ENCODE results near the gene SEC22C. TPM values are rescaled to one million over a fixed set of nuclear protein-coding genes. Genes with fewer than 3 reads are reported as not detected.

Gene SEC22C
- total and polyA plus RNA-seq, 2 of the 13 experiments (the other 11 are each of a cell fraction or from before 2014, with no cell fraction given): 20.0 to 40.0 TPM

DNA sequence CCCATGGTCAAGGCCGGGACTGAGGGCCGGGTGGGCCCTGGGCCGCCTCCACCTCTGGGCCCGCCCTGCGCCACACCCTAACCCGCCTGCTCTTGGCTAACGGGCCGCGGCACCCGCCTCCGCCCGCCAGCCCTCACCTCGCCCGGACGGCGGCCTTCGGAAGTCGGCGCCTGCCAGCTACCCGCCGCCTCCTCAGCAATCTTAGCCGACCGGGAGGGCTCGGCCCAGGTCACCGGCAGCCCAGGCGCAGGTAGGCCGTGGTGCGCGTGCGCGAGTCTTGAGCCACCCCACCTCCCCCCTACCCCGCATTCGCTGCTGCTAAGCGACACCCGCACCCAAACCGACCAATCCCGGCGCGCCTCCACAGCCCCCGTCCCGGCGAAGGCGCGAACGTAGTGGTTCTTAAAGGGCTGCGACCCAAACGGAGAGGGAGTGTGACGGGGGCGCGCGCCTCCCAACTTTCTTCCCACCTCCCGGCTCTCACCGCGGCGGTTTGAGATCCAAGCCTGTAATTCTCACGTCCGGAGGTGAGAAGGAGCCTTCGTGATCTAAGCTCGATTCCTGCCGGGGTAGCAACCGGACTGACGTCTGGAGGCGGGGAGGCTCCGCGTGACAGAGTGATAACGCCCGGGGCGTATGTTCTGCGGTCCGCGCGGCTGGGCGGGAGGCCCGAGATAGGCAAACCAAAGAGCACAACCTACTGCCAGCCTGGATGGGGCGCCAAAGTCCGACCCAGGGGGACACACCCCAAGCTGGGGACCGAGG lies at the start of gene SEC22C (continued):
- TF ChIP-seq, protein P1, sequence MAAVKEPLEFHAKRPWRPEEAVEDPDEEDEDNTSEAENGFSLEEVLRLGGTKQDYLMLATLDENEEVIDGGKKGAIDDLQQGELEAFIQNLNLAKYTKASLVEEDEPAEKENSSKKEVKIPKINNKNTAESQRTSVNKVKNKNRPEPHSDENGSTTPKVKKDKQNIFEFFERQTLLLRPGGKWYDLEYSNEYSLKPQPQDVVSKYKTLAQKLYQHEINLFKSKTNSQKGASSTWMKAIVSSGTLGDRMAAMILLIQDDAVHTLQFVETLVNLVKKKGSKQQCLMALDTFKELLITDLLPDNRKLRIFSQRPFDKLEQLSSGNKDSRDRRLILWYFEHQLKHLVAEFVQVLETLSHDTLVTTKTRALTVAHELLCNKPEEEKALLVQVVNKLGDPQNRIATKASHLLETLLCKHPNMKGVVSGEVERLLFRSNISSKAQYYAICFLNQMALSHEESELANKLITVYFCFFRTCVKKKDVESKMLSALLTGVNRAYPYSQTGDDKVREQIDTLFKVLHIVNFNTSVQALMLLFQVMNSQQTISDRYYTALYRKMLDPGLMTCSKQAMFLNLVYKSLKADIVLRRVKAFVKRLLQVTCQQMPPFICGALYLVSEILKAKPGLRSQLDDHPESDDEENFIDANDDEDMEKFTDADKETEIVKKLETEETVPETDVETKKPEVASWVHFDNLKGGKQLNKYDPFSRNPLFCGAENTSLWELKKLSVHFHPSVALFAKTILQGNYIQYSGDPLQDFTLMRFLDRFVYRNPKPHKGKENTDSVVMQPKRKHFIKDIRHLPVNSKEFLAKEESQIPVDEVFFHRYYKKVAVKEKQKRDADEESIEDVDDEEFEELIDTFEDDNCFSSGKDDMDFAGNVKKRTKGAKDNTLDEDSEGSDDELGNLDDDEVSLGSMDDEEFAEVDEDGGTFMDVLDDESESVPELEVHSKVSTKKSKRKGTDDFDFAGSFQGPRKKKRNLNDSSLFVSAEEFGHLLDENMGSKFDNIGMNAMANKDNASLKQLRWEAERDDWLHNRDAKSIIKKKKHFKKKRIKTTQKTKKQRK (IDR thresholded peaks at IDR 0.05; ENCODE audit: low read length): no peak
- TF ChIP-seq, protein P2, sequence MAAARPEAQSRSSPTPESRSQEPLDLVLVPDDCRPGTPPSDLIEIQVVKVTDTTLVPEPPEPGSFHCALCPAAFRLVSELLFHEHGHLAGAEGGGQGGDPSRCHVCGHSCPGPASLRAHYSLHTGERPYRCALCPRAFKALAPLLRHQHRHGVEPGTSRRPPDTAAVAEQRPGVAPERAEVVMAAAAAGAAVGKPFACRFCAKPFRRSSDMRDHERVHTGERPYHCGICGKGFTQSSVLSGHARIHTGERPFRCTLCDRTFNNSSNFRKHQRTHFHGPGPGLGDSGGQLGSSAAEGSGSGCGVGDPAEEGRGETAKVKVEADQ (CRISPR knock-in tag; IDR thresholded peaks at IDR 0.05; ENCODE audit: borderline replicate concordance): peak; percentile 79; the same call in 1 of the 2 replicates
- TF ChIP-seq NBN (conservative IDR thresholded peaks at IDR 0.05) (no peak), ZSCAN9 (CRISPR knock-in tag; IDR thresholded peaks at IDR 0.05; ENCODE audit: borderline replicate concordance) (0 out of 2 replicates have a peak, but pooled peaks have one; percentile 67), ZMYM4 (CRISPR knock-in tag; IDR thresholded peaks at IDR 0.05) (peak; percentile 74; the same call in 1 of the 2 replicates), SIN3B (IDR thresholded peaks at IDR 0.05; ENCODE audit: low read length) (no peak; the same call in 1 of the 2 replicates), KDM4B (CRISPR knock-in tag; IDR thresholded peaks at IDR 0.05) (no peak; the same call in 1 of the 2 replicates), ZNF781 (CRISPR knock-in tag; IDR thresholded peaks at IDR 0.05; ENCODE audit: borderline replicate concordance, not compliant biosample characterization) (no peak), SRY (CRISPR knock-in tag; IDR thresholded peaks at IDR 0.05) (peak; percentile 54; the same call in 1 of the 2 replicates), PHF5A (CRISPR knock-in tag; IDR thresholded peaks at IDR 0.05; ENCODE audit: low read depth, unreplicated experiment) (no peak), TBX3 (IDR thresholded peaks at IDR 0.05; ENCODE audit: borderline replicate concordance) (peak; percentile 85; the same call in 1 of the 2 replicates), ZFP90 (CRISPR knock-in tag; IDR thresholded peaks at IDR 0.05; ENCODE audit: borderline replicate concordance) (no peak; the same call in 1 of the 2 replicates), TOE1 (CRISPR knock-in tag; IDR thresholded peaks at IDR 0.05) (no peak)
- TF ChIP-seq, protein P3, sequence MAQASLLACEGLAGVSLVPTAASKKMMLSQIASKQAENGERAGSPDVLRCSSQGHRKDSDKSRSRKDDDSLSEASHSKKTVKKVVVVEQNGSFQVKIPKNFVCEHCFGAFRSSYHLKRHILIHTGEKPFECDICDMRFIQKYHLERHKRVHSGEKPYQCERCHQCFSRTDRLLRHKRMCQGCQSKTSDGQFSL (CRISPR knock-in tag; IDR thresholded peaks at IDR 0.05): peak; percentile 75; the same call in 1 of the 2 replicates
- TF ChIP-seq, protein P4, sequence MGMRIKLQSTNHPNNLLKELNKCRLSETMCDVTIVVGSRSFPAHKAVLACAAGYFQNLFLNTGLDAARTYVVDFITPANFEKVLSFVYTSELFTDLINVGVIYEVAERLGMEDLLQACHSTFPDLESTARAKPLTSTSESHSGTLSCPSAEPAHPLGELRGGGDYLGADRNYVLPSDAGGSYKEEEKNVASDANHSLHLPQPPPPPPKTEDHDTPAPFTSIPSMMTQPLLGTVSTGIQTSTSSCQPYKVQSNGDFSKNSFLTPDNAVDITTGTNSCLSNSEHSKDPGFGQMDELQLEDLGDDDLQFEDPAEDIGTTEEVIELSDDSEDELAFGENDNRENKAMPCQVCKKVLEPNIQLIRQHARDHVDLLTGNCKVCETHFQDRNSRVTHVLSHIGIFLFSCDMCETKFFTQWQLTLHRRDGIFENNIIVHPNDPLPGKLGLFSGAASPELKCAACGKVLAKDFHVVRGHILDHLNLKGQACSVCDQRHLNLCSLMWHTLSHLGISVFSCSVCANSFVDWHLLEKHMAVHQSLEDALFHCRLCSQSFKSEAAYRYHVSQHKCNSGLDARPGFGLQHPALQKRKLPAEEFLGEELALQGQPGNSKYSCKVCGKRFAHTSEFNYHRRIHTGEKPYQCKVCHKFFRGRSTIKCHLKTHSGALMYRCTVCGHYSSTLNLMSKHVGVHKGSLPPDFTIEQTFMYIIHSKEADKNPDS (CRISPR knock-in tag; IDR thresholded peaks at IDR 0.05): 0 out of 2 replicates have a peak, but pooled peaks have one; percentile 63
- TF ChIP-seq, protein P5, sequence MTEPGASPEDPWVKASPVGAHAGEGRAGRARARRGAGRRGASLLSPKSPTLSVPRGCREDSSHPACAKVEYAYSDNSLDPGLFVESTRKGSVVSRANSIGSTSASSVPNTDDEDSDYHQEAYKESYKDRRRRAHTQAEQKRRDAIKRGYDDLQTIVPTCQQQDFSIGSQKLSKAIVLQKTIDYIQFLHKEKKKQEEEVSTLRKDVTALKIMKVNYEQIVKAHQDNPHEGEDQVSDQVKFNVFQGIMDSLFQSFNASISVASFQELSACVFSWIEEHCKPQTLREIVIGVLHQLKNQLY (CRISPR knock-in tag; IDR thresholded peaks at IDR 0.05): no peak
- TF ChIP-seq, protein P6, sequence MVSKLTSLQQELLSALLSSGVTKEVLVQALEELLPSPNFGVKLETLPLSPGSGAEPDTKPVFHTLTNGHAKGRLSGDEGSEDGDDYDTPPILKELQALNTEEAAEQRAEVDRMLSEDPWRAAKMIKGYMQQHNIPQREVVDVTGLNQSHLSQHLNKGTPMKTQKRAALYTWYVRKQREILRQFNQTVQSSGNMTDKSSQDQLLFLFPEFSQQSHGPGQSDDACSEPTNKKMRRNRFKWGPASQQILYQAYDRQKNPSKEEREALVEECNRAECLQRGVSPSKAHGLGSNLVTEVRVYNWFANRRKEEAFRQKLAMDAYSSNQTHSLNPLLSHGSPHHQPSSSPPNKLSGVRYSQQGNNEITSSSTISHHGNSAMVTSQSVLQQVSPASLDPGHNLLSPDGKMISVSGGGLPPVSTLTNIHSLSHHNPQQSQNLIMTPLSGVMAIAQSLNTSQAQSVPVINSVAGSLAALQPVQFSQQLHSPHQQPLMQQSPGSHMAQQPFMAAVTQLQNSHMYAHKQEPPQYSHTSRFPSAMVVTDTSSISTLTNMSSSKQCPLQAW (CRISPR knock-in tag; IDR thresholded peaks at IDR 0.05): peak; percentile 92
- TF ChIP-seq, protein P7, sequence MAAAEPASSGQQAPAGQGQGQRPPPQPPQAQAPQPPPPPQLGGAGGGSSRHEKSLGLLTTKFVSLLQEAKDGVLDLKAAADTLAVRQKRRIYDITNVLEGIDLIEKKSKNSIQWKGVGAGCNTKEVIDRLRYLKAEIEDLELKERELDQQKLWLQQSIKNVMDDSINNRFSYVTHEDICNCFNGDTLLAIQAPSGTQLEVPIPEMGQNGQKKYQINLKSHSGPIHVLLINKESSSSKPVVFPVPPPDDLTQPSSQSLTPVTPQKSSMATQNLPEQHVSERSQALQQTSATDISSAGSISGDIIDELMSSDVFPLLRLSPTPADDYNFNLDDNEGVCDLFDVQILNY (CRISPR knock-in tag; conservative IDR thresholded peaks at IDR 0.05): 0 out of 2 replicates have a peak, but pooled peaks have one; percentile 58

All from HepG2 (cell line).